ENCODE data around the gene RAP1GAP2. TPM values are rescaled to one million over a fixed set of nuclear protein-coding genes. Genes with fewer than 3 reads are reported as not detected.
A peak's percentile ranks its signal among the peaks of the same experiment; 100 is the strongest.

RAP1GAP2 gene
- total RNA-seq, 3 donors from 2014 or later (not counting 1 experiment from before 2014, with no cell fraction given) = 274 to 418 (median 390) TPM

DNA sequence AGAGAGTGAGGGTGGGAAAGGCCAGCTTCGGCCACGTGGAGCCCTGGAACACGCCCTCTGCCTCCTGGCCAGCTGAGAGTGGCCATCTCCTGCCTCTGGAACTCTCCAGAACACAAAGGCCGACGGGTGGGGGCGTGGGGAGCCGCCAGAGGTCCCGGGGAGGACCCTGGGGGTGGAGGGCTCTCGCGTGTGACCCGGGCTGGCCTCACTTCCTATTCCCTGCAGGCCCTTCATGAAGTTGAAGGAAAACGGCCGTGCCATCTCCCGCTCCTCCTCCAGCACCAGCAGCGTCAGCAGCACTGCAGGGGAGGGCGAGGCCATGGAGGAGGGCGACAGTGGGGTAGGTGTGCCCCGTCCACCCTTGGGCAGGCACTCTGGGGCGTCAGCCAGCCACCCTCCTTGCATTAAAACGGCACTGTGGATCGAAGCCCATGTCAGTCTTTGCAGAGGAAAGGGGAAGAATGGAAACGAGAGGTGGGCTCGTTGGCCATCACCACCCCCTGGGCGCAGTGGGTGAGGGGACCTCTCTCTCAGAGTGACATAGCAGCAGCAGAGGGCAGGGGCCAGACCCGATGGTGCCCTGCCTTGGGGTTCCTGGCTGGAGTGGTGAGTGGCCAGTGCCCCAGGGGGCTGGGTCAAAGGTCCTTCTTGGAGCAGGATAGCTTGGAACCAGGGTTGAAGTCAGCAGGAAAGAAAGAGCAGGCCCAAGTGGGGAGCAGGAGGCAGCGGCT is 230.1 kb downstream of the RAP1GAP2 start:
- 94% methylated on average over 26 of the region's 26 CpGs for WGBS (ENCODE audit: insufficient coverage)
- H3K36me3 ChIP-seq (ENCODE audit: control insufficient read depth, insufficient read depth, low read length) = peaks cover 87% of the 10 kb centered on the region
- no peaks in the 10 kb centered on the region for H3K27me3 Mint-ChIP-seq (ENCODE audit: low read depth in 2 of 2)
- DNase-seq (peak in 1 of 2 donors; percentile 13), ATAC-seq (no peak)
- peaks cover 46% of the 10 kb centered on the region for H3K36me3 Mint-ChIP-seq
- H3K27me3 ChIP-seq (ENCODE audit: control insufficient read depth, insufficient read depth, low read length) = no peaks in the 10 kb centered on the region
- TF ChIP-seq CTCF (IDR thresholded peaks at IDR 0.05) = no peak
- no peaks in the 10 kb centered on the region for H3K4me1 ChIP-seq (ENCODE audit: control insufficient read depth, insufficient read depth, low read length)
- H3K9me3 ChIP-seq (ENCODE audit: control insufficient read depth, insufficient read depth, low read length) = no peaks in the 10 kb centered on the region
- H3K4me1 Mint-ChIP-seq = peaks cover 33 to 34% of the 10 kb centered on the region in 2 donors
- H3K4me3 ChIP-seq (ENCODE audit: low read length) = no peak overlapping the region
- peak overlapping the region in 1 of 2 donors; percentile 36 for H3K27ac Mint-ChIP-seq
- intact Hi-C loops (cut with micrococcal nuclease) = no loop called here
- no peak overlapping the region for H3K4me3 Mint-ChIP-seq
- H3K27ac ChIP-seq (ENCODE audit: low read length) = no peak overlapping the region
- peaks cover 0 to 2% of the 10 kb centered on the region in 2 donors for H3K9me3 Mint-ChIP-seq

- ATAC-seq = peak in 1 of 3 donors; percentile 11
- H3K9me3 Mint-ChIP-seq = peaks cover 0 to 2% of the 10 kb centered on the region in 2 donors
- Histone ChIP-seq H3K9me3 (ENCODE audit: control insufficient read depth, insufficient read depth, low read length) (no peaks in the 10 kb centered on the region), H3K36me3 (ENCODE audit: control insufficient read depth, insufficient read depth, low read length) (peaks cover 79% of the 10 kb centered on the region), H3K27ac (ENCODE audit: low read length) (no peak overlapping the region), H3K27me3 (ENCODE audit: control insufficient read depth, insufficient read depth, low read length) (no peaks in the 10 kb centered on the region), H3K4me1 (ENCODE audit: control insufficient read depth, insufficient read depth, low read length) (no peaks in the 10 kb centered on the region), H3K4me3 (ENCODE audit: low read length) (no peak overlapping the region)
- no peaks in the 10 kb centered on the region for H3K27me3 Mint-ChIP-seq (ENCODE audit: low read depth in 2 of 2)
- H3K4me1 Mint-ChIP-seq = peaks cover 27 to 33% of the 10 kb centered on the region in 2 donors
- peak overlapping the region; percentile 41 to 58 for H3K27ac Mint-ChIP-seq
- intact Hi-C loops (cut with micrococcal nuclease) = no loop called here
- TF ChIP-seq CTCF (IDR thresholded peaks at IDR 0.05) = no peak
- WGBS (ENCODE audit: insufficient coverage) = 93% methylated on average over 31 of the region's 31 CpGs
- peak in 1 of 2 donors; percentile 10 for DNase-seq
- H3K36me3 Mint-ChIP-seq = peaks cover 38% of the 10 kb centered on the region
- no peak overlapping the region for H3K4me3 Mint-ChIP-seq
Measured at GRCh38 chr17:3026856-3027751, 230.9 kb downstream of the RAP1GAP2 start.

GRCh38 chr17:3027786-3028532 is 231.7 kb downstream of the RAP1GAP2 start:
- no peaks in the 10 kb centered on the region for H3K27me3 Mint-ChIP-seq (ENCODE audit: low read depth in 2 of 2)
- peak overlapping the region; percentile 41 to 58 for H3K27ac Mint-ChIP-seq
- Histone ChIP-seq H3K36me3 (ENCODE audit: control insufficient read depth, insufficient read depth, low read length) (peaks cover 77% of the 10 kb centered on the region), H3K27me3 (ENCODE audit: control insufficient read depth, insufficient read depth, low read length) (no peaks in the 10 kb centered on the region), H3K27ac (ENCODE audit: low read length) (no peak overlapping the region), H3K4me3 (ENCODE audit: low read length) (no peak overlapping the region), H3K4me1 (ENCODE audit: control insufficient read depth, insufficient read depth, low read length) (no peaks in the 10 kb centered on the region), H3K9me3 (ENCODE audit: control insufficient read depth, insufficient read depth, low read length) (no peaks in the 10 kb centered on the region)
- intact Hi-C loops (cut with micrococcal nuclease) = no loop called here
- ATAC-seq = no peak
- TF ChIP-seq CTCF (IDR thresholded peaks at IDR 0.05) = no peak
- H3K36me3 Mint-ChIP-seq = peaks cover 29% of the 10 kb centered on the region
- peaks cover 0 to 2% of the 10 kb centered on the region in 2 donors for H3K9me3 Mint-ChIP-seq
- H3K4me3 Mint-ChIP-seq = no peak overlapping the region
- 87% methylated on average over 18 of the region's 18 CpGs for WGBS (ENCODE audit: insufficient coverage)
- no peak for DNase-seq
- H3K4me1 Mint-ChIP-seq = peaks cover 20 to 28% of the 10 kb centered on the region in 2 donors

All from natural killer cell (primary cell).